PC-3 (cell line): ENCODE measurements around the gene CHST11. TPM values are rescaled to one million over a fixed set of nuclear protein-coding genes. Genes with fewer than 3 reads are reported as not detected.

Source experiments
- ATAC-seq: fragments of 200-7000 bp; cut with Tn5 transposase; 2 replicates; pipeline ENCODE4 v1.9.1; 2020; ENCODE audit warnings: mild to moderate bottlenecking, moderate library complexity
- BruUV-seq: library from RNA; stranded (reverse); fragments of 400-500 nt; replicated peaks from 2 replicates; lab custom pipeline; 2021; lab: Mats Ljungman, UMichigan
- CTCF ChIA-PET: fragments of 300-600 bp; sonication (Branson Sonifier 250); formaldehyde crosslinking; loops from one replicate; lab custom pipeline; 2022; ENCODE audit warnings: antibody characterized with exemption; lab: Charles Lee
- POLR2A ChIA-PET: fragments of 300-600 bp; sonication (Branson Sonifier 250); formaldehyde crosslinking; loops from one replicate; lab custom pipeline; 2022; ENCODE audit warnings: antibody characterized with exemption; ENCODE audit not compliant: unreplicated experiment; lab: Charles Lee
- DNase-seq: peaks from one replicate; pipeline ENCODE4 v3.0.0-alpha.2; 2015
- H2AFZ ChIP-seq: fragments of 300-600 bp; sonication (generic); 2 replicates; pipeline ENCODE4 v1.6.0; 2016; ENCODE audit warnings: antibody characterized with exemption, low read length
- H3F3A ChIP-seq: fragments of 300-600 bp; sonication (generic); one replicate; pipeline ENCODE4 v1.6.0; 2017; ENCODE audit warnings: antibody characterized with exemption, low read length, control low read depth, mild to moderate bottlenecking; ENCODE audit not compliant: unreplicated experiment
- H3K27ac ChIP-seq: fragments of 300-600 bp; sonication (generic); 2 replicates; pipeline ENCODE4 v1.5.1; 2016; ENCODE audit warnings: mild to moderate bottlenecking, low read length
- H3K27me3 ChIP-seq: fragments of 300-600 bp; sonication (generic); 2 replicates; pipeline ENCODE4 v1.6.1; 2016; ENCODE audit warnings: low read length, mixed read lengths
- H3K36me3 ChIP-seq: fragments of 300-600 bp; sonication (generic); 2 replicates; pipeline ENCODE4 v1.6.1; 2016; ENCODE audit warnings: low read depth, mixed run types, low read length, mixed read lengths
- H3K4me1 ChIP-seq: fragments of 300-600 bp; sonication (generic); 2 replicates; pipeline ENCODE4 v1.5.1; 2016; ENCODE audit warnings: low read length; ENCODE audit not compliant: insufficient read depth
- H3K4me2 ChIP-seq: fragments of 300-600 bp; sonication (generic); 2 replicates; pipeline ENCODE4 v1.6.0; 2016; ENCODE audit warnings: low read length
- H3K4me3 ChIP-seq: fragments of 300-600 bp; sonication (generic); 2 replicates; pipeline ENCODE4 v1.5.1; 2016; ENCODE audit warnings: mild to moderate bottlenecking, low read length, mixed read lengths
- H3K79me2 ChIP-seq: fragments of 300-600 bp; sonication (generic); 2 replicates; pipeline ENCODE4 v1.6.1; 2017; ENCODE audit warnings: low read length, mixed read lengths
- H3K9ac ChIP-seq: fragments of 300-600 bp; sonication (generic); 2 replicates; pipeline ENCODE4 v1.6.0; 2016; ENCODE audit warnings: mild to moderate bottlenecking, low read length
- H3K9me2 ChIP-seq: fragments of 300-600 bp; sonication (generic); replicated peaks from 2 replicates; pipeline ENCODE4 v1.6.1; 2016; ENCODE audit warnings: mixed run types, low read length, mixed read lengths
- H3K9me3 ChIP-seq: fragments of 300-600 bp; sonication (generic); 2 replicates; pipeline ENCODE4 v1.6.1; 2016; ENCODE audit warnings: low read length, mixed read lengths
- H4K20me1 ChIP-seq: fragments of 300-600 bp; sonication (generic); 2 replicates; pipeline ENCODE4 v1.6.1; 2016; ENCODE audit warnings: low read length, mixed read lengths
- EZH2 ChIP-seq: fragments of 300-600 bp; sonication (generic); IDR thresholded peaks from one replicate; pipeline ENCODE4 v1.6.1; 2017; ENCODE audit warnings: antibody characterized with exemption, mild to moderate bottlenecking, low read length; ENCODE audit not compliant: unreplicated experiment
- EZH2phosphoT487 ChIP-seq: fragments of 300-600 bp; sonication (generic); IDR thresholded peaks from 2 replicates; pipeline ENCODE4 v1.6.1; 2018; ENCODE audit warnings: mild to moderate bottlenecking, antibody characterized with exemption, low read length, borderline replicate concordance
- intact Hi-C: fragments of 100-400 bp; cut with micrococcal nuclease; formaldehyde crosslinking; loops from 2 replicates; pipeline ENCODE4 v1.9.0; 2023
- total RNA-seq: library from RNA; depleted of rRNA; stranded (reverse); fragments of >200 nt; gene quantifications from 2 replicates; pipeline ENCODE4 v1.2.3, GENCODE V29; 2014
- TF ChIP-seq, protein P1 (sequence below): fragments of 300-600 bp; sonication (generic); conservative IDR thresholded peaks from 2 replicates; pipeline ENCODE4 v1.5.1; 2017; ENCODE audit warnings: antibody characterized with exemption, low read depth, mild to moderate bottlenecking, low read length

The CHST11 gene
- total RNA-seq, 1 experiment from 2014 or later: 53.5 TPM

DNA sequence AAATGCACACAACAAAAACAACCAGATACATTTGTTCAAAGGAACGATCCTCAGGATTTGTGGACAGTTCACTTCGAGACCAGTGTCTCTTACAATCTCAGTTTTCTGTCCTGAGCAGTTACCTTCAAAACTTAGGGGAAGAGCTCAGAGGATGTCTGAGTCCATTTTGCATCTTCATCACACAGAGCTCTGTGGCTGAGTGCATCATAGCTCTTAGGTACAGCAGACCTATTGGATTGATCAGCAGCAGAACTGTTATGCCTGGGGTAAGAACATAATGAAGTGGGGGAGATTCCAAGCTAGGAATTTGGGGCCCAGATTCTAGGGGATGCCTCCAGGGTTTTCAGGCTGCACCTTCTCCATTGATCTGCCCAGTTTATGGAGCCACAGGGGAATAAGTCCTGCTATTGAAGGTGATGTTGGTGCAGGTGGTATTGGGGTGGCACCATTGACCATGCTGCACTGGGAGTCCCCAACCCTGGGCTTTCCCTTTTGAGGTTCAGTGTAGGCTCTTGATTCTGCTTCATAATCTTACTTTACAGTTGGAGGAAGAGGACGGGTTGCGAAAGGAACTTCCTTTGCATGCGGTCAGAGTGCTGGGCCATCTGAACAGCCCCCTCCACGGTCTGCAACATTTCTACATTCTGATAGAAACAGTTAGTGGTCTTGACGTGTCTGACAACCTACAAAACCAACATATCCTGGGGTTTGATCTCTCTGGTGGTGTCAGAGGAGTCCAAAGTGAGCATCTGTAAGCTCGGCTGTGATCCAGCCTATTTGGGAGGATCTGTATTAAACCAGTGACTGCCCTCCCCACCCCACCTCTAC, 112.8 kb downstream of the CHST11 start:
- CTCF ChIA-PET: no interaction called here
- Histone ChIP-seq H3K9me2 (no peaks in the 10 kb centered on the region), H3K4me2 (no peak overlapping the region), H2AFZ (no peak overlapping the region), H3K36me3 (no peaks in the 10 kb centered on the region), H3K9ac (no peak overlapping the region), H4K20me1 (no peaks in the 10 kb centered on the region), H3K4me1 (no peaks in the 10 kb centered on the region), H3K27me3 (no peaks in the 10 kb centered on the region), H3K79me2 (no peaks in the 10 kb centered on the region), H3K27ac (no peak overlapping the region), H3K4me3 (no peak overlapping the region), H3K9me3 (no peaks in the 10 kb centered on the region), H3F3A (no peaks in the 10 kb centered on the region)
- POLR2A ChIA-PET: interaction anchor here (0.6 kb wide), 1 partner anchor 177 kb away, joined by 3 read pairs; no protein-coding TSS in a partner anchor
- TF ChIP-seq, protein P1, sequence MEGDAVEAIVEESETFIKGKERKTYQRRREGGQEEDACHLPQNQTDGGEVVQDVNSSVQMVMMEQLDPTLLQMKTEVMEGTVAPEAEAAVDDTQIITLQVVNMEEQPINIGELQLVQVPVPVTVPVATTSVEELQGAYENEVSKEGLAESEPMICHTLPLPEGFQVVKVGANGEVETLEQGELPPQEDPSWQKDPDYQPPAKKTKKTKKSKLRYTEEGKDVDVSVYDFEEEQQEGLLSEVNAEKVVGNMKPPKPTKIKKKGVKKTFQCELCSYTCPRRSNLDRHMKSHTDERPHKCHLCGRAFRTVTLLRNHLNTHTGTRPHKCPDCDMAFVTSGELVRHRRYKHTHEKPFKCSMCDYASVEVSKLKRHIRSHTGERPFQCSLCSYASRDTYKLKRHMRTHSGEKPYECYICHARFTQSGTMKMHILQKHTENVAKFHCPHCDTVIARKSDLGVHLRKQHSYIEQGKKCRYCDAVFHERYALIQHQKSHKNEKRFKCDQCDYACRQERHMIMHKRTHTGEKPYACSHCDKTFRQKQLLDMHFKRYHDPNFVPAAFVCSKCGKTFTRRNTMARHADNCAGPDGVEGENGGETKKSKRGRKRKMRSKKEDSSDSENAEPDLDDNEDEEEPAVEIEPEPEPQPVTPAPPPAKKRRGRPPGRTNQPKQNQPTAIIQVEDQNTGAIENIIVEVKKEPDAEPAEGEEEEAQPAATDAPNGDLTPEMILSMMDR: no peak
- TF ChIP-seq EZH2: no peak
- TF ChIP-seq EZH2phosphoT487: no peak
- intact Hi-C loops: no loop called here
- no TSS peak for BruUV-seq
- ATAC-seq (no peak), DNase-seq (no peak)

DNA sequence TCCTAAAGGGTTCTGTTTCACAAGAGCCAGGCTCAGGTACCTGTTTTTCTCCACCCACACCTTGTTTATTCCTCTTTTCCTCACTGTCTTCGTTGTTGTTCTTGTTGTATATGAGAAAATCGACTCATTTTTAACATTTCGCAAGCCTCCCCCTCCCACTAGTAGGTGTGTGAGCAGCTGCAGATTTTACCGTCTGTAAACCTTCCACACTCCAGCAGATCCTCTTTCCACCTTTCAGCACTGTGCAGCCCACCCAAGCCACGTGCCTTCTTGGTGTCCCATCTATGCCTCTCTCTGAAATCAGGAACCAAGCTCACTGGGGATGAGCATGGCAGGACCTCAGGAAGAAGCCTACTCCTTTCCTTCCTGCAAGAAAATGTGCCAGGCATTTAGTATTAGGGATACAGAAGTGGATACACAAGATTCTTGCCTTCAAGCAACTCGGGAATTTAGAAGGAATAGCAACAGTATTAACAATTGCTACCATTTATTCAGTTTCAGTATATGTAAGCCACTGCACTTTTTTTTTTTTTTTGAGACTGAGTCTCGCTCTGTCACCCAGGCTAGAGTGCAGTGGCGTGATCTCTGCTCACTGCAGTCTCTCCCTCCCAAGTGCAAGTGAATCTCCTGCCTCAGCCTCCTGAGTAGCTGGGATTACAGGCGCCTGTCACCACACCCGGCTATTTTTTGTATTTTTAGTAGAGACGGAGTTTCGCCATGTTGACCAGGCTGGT, 113.6 kb downstream of the CHST11 start:
- H3K9me2 ChIP-seq: no peaks in the 10 kb centered on the region
- BruUV-seq: no TSS peak

More for the DNA sequence above, 113.6 kb downstream of the CHST11 start:
- Histone ChIP-seq H3K27ac (no peak overlapping the region), H4K20me1 (no peaks in the 10 kb centered on the region), H2AFZ (no peak overlapping the region), H3K9ac (no peak overlapping the region), H3F3A (no peaks in the 10 kb centered on the region), H3K36me3 (no peaks in the 10 kb centered on the region), H3K4me2 (no peak overlapping the region), H3K79me2 (0 out of 2 replicates have a peak, but pooled peaks cover 3% of the 10 kb centered on the region), H3K27me3 (no peaks in the 10 kb centered on the region), H3K4me3 (no peak overlapping the region), H3K4me1 (peaks cover 5% of the 10 kb centered on the region), H3K9me3 (no peaks in the 10 kb centered on the region)
- DNase-seq (no peak), ATAC-seq (no peak)
- TF ChIP-seq EZH2phosphoT487 (no peak), EZH2 (no peak)
- TF ChIP-seq, protein P1: no peak
- intact Hi-C loops: no loop called here
- ChIA-PET CTCF (no interaction called here), POLR2A (no interaction called here)
